ENCODE data around the gene DOK5.
"Not testable (repeated sequence)": the region's sequence is repeated elsewhere in the genome, so short reads cannot be mapped to it uniquely, and the experiment has no call there.

DOK5 gene

GRCh38 chr20:54477191-54477955 is 2.0 kb downstream of the DOK5 start:
- H3K27ac Mint-ChIP-seq, result no peak overlapping the region
- H3K9me3 Mint-ChIP-seq, result peaks cover 3% of the 10 kb centered on the region
- peaks cover 24% of the 10 kb centered on the region for H3K27me3 Mint-ChIP-seq
- no peaks in the 10 kb centered on the region for H3K36me3 Mint-ChIP-seq
- peaks cover 2% of the 10 kb centered on the region for H3K4me1 Mint-ChIP-seq
- ATAC-seq (ENCODE audit: low read depth) (no peak), DNase-seq (ENCODE audit: low spot score in 2 of 2) (no peak)
- H3K4me3 Mint-ChIP-seq, result no peak overlapping the region

GRCh38 chr20:54479138-54479906 is 3.9 kb downstream of the DOK5 start:
- Mint-ChIP-seq H3K4me1 (peaks cover 2% of the 10 kb centered on the region), H3K27me3 (peaks cover 22% of the 10 kb centered on the region), H3K36me3 (no peaks in the 10 kb centered on the region), H3K4me3 (no peak overlapping the region), H3K27ac (no peak overlapping the region), H3K9me3 (peaks cover 3% of the 10 kb centered on the region)
- no peak for DNase-seq (ENCODE audit: low spot score in 2 of 2)
- no peak for ATAC-seq (ENCODE audit: low read depth)

- not testable (repeated sequence) for H3K4me1 Mint-ChIP-seq; H3K9me3 Mint-ChIP-seq; DNase-seq (ENCODE audit: low spot score in 2 of 2); H3K4me3 Mint-ChIP-seq; H3K36me3 Mint-ChIP-seq; H3K27ac Mint-ChIP-seq; ATAC-seq (ENCODE audit: low read depth)
- H3K27me3 Mint-ChIP-seq, result peaks cover 16% of the 10 kb centered on the region
Measured at GRCh38 chr20:54479937-54480336, 4.5 kb downstream of the DOK5 start.

DNA sequence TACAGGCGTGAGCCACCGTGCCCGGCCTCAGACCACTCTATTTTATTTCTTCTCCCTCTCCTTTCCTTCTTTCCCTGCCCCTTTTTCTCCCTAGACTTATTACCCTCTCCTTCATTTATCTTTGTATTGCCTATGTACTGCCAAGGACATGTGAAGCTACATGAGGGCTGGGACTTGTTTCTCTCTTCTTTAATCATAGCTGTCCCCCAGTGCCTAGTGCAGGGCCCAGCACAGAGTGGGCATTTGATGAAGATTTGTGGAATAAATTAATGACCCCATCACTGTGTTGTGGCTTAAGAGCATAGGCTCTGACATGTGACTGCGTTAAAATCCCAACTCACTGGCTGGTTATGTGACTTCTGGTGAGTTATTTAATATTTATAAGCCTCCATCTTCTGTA is 6.0 kb downstream of the DOK5 start:
- Mint-ChIP-seq H3K27me3 (peaks cover 15% of the 10 kb centered on the region), H3K27ac (no peak overlapping the region), H3K4me1 (peaks cover 2% of the 10 kb centered on the region), H3K4me3 (no peak overlapping the region), H3K36me3 (no peaks in the 10 kb centered on the region), H3K9me3 (peaks cover 3% of the 10 kb centered on the region)
- no peak for DNase-seq (ENCODE audit: low spot score in 2 of 2)
- no peak for ATAC-seq (ENCODE audit: low read depth)

DNA sequence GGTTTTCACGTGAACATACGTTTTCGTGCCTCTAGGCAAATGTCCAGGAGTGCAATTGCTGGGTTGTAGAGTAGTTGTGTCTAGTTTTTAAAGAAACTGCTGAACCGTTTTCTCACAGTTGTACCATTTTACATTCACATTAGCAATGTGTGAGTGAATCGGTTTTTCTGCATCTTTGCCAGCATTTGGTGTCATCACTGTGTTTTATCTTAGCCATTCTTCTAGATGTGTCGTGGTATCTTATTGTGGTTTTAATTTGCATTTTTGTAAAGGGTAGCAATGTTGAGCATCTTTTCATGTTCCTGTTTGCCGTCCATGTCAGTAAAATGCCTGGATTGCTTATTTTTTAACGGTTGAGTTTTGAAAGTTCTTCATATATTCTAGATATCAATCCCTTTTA is 10.2 kb downstream of the DOK5 start:
- Mint-ChIP-seq H3K4me3 (no peak overlapping the region), H3K27me3 (peaks cover 6% of the 10 kb centered on the region), H3K36me3 (no peaks in the 10 kb centered on the region), H3K9me3 (peaks cover 3% of the 10 kb centered on the region), H3K27ac (no peak overlapping the region), H3K4me1 (no peaks in the 10 kb centered on the region)
- ATAC-seq (ENCODE audit: low read depth) (no peak), DNase-seq (ENCODE audit: low spot score in 2 of 2) (no peak)

DNA sequence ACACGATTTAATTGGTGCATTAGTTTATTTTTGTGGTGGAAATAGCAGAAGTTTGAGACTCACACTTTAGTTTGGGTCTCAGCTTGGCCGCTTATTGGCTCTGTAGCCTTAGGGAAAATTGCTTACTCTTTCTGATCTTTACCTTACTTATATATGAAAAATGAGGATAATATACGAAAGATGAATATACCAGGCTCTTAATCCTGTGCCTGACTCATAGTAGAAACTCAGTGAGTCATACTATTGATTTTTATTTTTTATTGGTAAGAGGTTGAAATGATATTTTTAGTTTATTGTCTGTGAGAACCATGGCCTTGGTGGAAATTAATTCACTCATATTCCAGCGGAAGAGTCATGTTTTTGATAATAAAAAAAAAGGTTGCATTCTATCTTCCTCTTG is 11.2 kb downstream of the DOK5 start:
- no peaks in the 10 kb centered on the region for H3K9me3 Mint-ChIP-seq
- H3K4me1 Mint-ChIP-seq, result no peaks in the 10 kb centered on the region
- peaks cover 1% of the 10 kb centered on the region for H3K27me3 Mint-ChIP-seq
- DNase-seq (ENCODE audit: low spot score in 2 of 2), result no peak
- no peak for ATAC-seq (ENCODE audit: low read depth)
- H3K4me3 Mint-ChIP-seq, result no peak overlapping the region
- no peak overlapping the region for H3K27ac Mint-ChIP-seq
- H3K36me3 Mint-ChIP-seq, result no peaks in the 10 kb centered on the region

DNA sequence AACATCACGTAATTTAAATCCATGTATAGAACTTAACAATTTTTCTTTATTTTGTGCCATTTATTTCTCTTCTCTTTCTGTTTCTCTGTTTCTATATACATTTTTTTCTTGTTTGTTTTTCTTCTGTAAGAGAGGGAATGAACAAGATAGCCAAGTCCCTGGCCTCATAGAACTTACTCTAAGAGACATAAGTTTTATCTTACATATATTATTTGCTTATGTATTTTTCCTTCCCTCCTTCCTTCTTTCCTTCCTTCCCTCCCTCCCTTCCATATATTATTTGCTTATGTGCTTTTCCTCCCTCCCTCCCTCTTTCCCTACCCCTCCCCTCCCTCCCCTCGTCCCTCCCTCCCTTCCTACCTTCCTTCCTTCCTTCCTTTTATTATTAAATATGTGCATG is 13.0 kb downstream of the DOK5 start:
- ATAC-seq (ENCODE audit: low read depth), result no peak
- no peaks in the 10 kb centered on the region for H3K36me3 Mint-ChIP-seq
- H3K9me3 Mint-ChIP-seq, result no peaks in the 10 kb centered on the region

DNA sequence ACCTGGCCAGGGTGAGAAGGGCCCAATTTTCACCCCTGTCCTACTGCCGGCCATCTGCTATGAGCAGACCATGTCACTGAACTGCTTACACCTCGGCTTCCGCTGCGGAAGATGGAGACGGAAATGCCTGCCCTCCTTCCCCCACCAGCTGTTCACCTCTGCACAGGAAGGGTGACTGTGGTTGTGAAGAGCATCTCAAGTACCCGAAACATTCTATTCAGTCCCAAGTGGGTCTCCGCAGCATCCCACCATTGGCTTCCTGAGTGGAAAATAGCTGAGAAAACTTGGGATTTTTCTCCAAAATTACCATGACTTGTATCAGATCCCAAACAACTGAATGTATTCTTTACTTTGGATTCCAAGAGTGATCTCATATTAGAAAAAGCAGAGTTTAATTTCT is 16.1 kb downstream of the DOK5 start:
- DNase-seq (ENCODE audit: low spot score in 2 of 2) (no peak), ATAC-seq (ENCODE audit: low read depth) (no peak)
- Mint-ChIP-seq H3K9me3 (no peaks in the 10 kb centered on the region), H3K27ac (no peak overlapping the region), H3K4me1 (no peaks in the 10 kb centered on the region), H3K27me3 (peaks cover 5% of the 10 kb centered on the region), H3K36me3 (no peaks in the 10 kb centered on the region), H3K4me3 (no peak overlapping the region)

More for the DNA sequence above, 13.0 kb downstream of the DOK5 start:
- H3K4me1 Mint-ChIP-seq, result no peaks in the 10 kb centered on the region
- no peak for DNase-seq (ENCODE audit: low spot score in 2 of 2)
- no peak overlapping the region for H3K4me3 Mint-ChIP-seq
- H3K27me3 Mint-ChIP-seq, result peaks cover 5% of the 10 kb centered on the region
- H3K27ac Mint-ChIP-seq, result no peak overlapping the region

DNA sequence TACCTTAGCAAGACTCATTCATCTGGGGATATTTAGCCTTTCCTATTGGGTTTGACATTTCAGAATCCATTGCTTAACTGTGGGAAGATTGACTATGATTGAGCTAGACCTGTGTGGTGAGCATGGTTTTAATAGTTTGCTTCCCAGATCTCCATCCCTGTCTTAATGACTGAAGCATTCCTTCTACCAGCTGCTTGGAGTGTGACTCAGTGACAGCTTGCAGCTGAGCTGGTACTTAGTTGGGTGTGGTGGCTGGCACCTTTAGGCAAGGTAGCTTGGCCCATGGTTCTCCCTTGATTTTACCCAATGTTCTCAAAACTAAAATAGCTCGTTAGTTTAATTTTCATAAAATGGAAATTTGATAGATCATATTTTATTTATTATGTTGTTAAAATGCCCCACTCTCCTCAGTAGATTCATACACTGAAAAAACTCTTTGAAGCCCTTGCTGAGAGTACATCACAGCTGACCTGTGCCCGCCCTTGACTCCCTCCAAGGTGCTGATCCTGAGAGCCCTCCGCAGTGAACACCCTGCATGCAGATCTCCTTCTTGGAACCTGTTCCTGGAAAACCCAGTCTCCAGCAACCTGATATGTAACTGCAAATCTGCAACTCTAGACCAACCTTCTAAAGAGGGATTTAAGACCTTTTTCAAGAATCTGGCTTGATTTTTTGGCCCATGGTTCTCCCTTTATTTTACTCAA is 19.1 kb downstream of the DOK5 start:
- Mint-ChIP-seq H3K27me3 (peaks cover 4% of the 10 kb centered on the region), H3K36me3 (no peaks in the 10 kb centered on the region), H3K27ac (no peak overlapping the region), H3K4me1 (no peaks in the 10 kb centered on the region), H3K9me3 (no peaks in the 10 kb centered on the region), H3K4me3 (no peak overlapping the region)
- DNase-seq (ENCODE audit: low spot score in 2 of 2) (no peak), ATAC-seq (ENCODE audit: low read depth) (no peak)

DNA sequence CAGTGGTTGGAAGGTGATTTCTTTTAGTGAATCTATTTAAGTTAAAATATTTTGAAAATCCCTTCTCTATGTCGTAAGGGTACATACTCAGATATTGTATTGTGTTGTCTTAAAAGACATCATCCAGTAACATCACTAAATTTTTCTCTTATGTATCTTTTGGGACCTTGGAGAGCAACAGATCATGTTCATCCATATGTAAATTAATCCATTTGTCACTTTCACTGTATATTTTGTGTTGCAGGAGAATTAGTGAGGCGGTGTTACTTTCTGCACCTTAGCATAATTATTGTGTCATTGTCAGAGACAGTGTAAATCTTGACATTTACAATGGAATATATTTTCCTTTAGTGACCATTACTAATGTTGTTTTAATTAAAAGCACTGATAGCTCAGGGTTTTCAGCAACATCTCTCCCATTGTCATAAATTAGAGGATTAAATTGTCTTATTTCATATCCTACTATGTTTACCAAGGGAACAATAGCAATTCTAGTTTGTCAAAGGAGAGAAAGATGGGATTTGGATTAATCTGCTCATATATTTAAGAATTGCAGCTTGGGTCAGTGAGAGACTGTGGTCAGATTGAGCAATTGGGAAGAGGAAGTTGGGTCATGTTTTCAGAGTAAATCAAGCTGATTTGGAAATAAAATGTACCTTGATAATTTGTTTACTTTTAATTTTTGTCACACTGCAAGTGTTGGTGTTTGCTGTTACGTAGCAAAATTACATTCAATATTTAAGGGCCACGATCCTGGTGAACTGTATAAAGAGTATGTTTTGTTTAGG is 22.7 kb downstream of the DOK5 start:
- no peaks in the 10 kb centered on the region for H3K9me3 Mint-ChIP-seq
- no peaks in the 10 kb centered on the region for H3K36me3 Mint-ChIP-seq
- no peak overlapping the region for H3K27ac Mint-ChIP-seq
- peaks cover 3% of the 10 kb centered on the region for H3K27me3 Mint-ChIP-seq
- no peak overlapping the region for H3K4me3 Mint-ChIP-seq
- ATAC-seq (ENCODE audit: low read depth) (no peak), DNase-seq (ENCODE audit: low spot score in 2 of 2) (no peak)
- no peaks in the 10 kb centered on the region for H3K4me1 Mint-ChIP-seq

DNA sequence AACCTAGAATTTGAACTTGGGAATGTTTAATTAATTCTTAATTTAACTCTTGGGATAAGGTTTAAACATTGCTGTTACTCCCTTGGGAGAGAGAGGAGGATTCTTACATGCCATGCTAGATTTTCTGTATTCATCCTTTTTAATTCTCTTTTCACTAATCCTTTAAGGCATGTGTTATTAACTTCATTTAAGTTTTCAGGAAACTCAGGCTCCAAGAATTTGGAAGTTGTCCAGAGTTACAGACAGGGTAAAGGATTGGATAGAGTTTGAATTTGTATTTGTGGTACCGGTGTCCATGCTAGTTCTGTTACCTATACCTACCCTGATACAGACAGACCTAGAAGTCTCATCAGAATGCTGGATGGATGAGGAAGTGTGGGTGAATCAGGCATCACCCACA is 23.7 kb downstream of the DOK5 start:
- ATAC-seq (ENCODE audit: low read depth) (no peak), DNase-seq (ENCODE audit: low spot score in 2 of 2) (no peak)
- H3K27me3 Mint-ChIP-seq, result peaks cover 2% of the 10 kb centered on the region
- H3K9me3 Mint-ChIP-seq, result no peaks in the 10 kb centered on the region
- H3K4me1 Mint-ChIP-seq, result no peaks in the 10 kb centered on the region
- no peaks in the 10 kb centered on the region for H3K36me3 Mint-ChIP-seq
- no peak overlapping the region for H3K4me3 Mint-ChIP-seq
- no peak overlapping the region for H3K27ac Mint-ChIP-seq

- DNase-seq (ENCODE audit: low spot score in 2 of 2) (no peak), ATAC-seq (ENCODE audit: low read depth) (no peak)
- H3K27me3 Mint-ChIP-seq, result peaks cover 4% of the 10 kb centered on the region
- H3K27ac Mint-ChIP-seq, result no peak overlapping the region
- H3K9me3 Mint-ChIP-seq, result no peaks in the 10 kb centered on the region
- no peaks in the 10 kb centered on the region for H3K4me1 Mint-ChIP-seq
- H3K4me3 Mint-ChIP-seq, result no peak overlapping the region
- H3K36me3 Mint-ChIP-seq, result no peaks in the 10 kb centered on the region
Measured at GRCh38 chr20:54502179-54502578, 26.8 kb downstream of the DOK5 start.

GRCh38 chr20:54506643-54507042 is 31.2 kb downstream of the DOK5 start:
- Mint-ChIP-seq H3K4me3 (no peak overlapping the region), H3K27ac (no peak overlapping the region), H3K9me3 (no peaks in the 10 kb centered on the region), H3K4me1 (no peaks in the 10 kb centered on the region), H3K27me3 (peaks cover 4% of the 10 kb centered on the region), H3K36me3 (no peaks in the 10 kb centered on the region)
- DNase-seq (ENCODE audit: low spot score in 2 of 2), result no peak
- ATAC-seq (ENCODE audit: low read depth), result no peak

All from memory B cell (primary cell).